T1000 (cell line): ENCODE measurements around the gene APOBEC3C.
"Not testable (repeated sequence)": the region's sequence is repeated elsewhere in the genome, so short reads cannot be mapped to it uniquely, and the experiment has no call there.

Experiments used
- DNase-seq: peaks from one replicate; lab custom pipeline; 2025; ENCODE audit warnings: mixed read lengths; lab: John Stamatoyannopoulos, UW

APOBEC3C gene

DNA sequence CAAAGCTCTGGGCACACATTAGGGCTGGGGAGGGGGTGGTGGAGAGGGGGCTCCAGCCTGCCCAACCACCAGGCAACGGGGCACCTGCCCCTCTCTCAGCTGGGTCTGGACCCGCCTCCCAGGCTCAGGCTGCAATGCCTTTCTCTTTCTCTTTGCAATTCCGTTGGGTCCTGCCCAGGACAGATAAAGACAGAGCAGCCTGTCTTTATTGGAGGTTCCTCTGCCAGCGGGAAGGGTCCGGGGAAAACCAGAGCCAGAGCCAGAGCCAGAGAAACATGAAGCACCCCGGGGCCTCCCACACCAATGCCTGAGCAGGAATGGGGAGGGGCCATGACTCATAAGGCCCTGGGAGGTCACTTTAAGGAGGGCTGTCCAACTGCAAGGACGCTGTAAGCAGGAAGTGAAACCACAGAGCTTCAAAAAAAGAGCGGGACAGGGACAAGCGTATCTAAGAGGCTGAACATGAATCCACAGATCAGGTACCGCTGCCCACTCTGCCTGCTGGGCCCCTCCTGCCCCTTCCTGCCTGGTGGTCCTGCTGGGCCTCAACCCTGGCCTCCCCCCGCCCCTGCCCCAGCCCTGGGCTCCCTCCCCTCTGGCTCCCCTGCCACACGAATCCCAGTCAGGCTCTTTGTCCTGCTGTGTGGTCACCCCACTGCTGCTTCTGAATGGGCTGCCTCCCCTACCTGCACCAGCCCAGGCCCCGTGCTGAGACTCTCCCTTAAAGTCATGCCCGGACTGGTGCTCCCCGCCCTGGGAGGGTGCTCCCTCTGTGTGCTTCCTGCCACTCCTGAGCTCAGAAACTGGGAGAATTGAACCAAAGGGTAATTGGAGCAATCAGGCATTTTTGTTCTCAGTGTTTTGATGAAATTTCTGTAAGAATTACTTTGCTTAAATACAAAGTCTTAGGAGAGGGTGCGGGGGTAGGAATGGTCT, 31.8 kb upstream of the APOBEC3C start, which contains the start of gene APOBEC3B:
TSS of gene APOBEC3B (plus strand) at position 356 of the 936 bp plus-strand sequence. CDS start at position 463, 107 bp downstream.
- peak; percentile 80 for DNase-seq

DNA sequence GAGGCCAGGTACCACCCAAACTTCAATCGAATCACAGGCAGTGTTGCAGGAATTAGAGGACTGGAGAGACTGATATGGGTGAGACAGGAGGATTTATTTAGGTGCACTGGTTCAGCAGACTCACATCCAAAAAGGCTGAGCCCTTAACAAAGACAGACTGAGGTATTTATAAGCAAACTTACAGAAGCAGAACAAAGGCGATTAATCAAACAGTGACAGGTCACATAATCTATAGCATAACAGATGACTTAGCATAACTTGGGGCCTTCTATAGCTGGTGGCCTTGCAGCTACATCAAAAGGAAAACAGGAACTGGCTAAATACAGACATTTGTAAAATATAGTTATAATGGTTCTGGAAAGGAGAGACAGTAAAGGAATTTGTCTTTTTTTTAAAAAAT, 29.8 kb upstream of the APOBEC3C start:
- no peak for DNase-seq

DNA sequence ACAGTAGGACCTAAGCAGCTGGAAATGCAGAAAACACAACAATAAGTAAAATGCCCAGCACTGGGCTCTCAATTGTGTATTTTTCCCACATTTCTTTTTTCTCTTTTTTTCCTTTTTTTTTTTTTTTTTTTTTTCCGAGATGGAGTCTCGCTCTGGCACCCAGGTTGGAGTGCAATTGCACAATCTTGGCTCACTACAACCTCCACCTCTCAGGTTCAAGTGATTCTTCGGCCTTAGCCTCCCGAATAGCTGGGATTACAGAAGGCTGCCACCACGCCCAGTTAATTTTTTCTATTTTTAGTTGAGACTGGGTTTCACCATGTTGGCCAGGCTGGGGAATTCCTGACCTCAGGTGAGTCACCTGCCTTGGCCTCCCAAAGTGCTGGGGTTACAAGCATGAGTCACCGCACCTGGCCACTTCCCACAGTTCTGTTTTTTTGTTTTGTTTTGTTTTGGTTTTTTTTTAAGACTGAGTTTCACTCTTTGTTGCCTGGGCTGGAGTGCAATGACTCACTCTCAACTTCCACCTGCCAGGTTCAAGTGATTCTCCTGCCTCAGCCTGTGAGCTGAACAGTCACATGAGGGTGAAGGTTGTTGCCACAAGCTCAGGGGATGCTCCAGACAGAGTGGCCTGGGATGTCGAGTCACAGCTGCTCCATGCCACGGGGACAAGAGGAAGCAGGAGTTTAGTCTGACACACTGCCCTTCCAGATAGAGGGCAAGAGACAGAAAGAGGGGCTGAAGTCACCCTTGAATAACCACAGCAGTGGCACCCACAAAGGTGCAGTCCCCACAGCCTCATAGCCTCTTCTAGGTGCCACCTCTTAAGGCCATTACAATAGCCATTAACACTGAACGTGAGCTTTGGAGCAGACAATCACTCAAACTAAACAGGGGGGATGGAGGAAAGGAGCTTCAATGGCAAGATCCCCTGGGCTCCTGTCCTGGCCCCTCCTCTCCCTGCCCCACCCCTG, 29.0 kb upstream of the APOBEC3C start:
- peak; percentile 10 for DNase-seq

DNA sequence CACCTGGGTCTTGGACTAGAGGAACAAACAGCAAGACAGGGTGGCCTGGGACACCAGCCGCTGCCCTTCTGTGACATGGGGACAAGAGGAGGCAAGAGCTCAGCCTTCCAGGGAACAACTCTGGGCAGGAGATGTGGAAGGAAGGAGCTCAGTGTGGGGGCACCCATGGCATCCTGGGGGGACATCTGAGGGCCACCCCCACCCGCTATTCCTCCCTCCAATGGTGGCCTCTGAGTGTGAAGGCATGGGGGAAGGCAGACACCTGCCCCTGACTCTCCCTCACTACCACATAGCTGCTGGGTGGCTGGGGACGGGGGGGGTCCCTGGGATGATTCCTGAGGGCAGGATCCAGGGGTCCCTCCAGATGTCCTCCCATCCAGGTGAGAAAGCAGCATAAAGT, 27.4 kb upstream of the APOBEC3C start:
- DNase-seq: no peak

DNA sequence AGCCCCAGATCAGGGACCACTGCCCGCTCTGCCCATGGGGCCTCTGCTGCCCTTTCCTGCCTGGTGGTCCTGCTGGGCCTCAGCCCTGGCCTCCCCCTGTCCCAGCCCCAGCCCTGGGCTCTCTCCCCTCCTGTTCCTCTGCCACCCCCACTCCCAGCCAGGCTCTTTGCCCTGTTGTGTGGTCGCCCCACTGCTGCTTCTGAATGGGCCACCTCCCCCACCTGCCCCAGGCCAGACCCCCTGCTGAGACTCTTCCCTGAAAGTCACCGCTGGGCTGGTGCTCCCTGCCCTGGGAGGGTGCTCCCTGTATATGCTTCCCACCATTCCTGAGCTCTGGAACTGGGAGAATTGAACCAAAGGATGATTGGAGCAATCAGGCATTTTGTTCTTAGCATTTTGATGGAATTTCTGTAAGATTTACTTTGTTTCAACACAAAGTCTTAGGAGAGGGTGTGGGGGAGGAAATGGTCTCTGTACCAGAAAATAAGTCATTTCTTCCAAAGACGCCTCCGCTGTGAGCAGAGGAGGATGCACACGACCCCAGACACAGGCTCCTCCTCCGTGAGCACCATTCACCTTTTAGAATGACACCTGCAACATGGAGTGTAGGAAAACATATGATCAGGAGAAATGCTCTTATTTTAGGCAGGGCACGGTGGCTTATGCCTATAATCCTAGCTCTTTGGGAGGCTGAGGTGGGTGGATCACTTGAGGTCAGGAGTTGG, 26.7 kb upstream of the APOBEC3C start:
- DNase-seq: no peak

DNA sequence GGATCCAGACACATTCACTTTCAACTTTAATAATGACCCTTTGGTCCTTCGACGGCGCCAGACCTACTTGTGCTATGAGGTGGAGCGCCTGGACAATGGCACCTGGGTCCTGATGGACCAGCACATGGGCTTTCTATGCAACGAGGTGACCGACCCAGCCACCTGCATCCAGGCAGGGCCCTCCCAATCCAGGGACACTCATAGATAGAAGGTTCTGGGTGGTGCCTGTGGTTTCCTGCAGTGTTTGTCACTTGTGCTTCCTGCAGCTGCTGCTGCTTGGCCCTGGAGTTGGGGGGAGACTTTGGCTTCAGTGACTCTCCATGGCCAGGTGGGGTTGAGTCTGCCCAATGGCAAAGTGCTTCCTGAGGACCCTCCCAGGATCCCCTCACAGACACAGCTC, 24.6 kb upstream of the APOBEC3C start:
- DNase-seq: no peak

DNA sequence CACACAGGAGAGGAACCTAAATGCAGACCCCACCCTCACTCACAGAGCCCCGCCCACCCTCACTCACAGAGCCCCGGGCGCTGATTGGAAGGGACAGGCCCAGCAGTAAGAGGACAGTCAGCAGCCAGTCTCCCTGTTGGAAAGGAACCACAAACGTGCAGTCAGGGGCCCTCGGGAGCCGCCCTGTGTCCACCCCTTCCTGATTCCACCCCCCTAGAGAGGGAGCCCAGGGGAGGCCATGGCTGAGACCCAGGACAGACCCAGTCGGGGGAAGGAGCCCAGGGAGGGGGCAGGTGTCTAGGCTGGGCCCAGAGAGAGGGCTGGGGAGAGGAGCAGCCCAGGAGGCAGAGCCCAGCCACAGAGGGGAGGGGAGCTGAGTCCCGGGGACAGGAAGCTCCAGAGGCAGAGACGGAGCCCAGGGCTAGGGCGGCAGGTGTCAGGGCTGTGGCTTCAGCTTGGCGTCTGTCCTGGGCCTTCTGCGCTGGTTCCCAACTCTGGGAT, 21.1 kb upstream of the APOBEC3C start:
- DNase-seq: not testable (repeated sequence)

DNA sequence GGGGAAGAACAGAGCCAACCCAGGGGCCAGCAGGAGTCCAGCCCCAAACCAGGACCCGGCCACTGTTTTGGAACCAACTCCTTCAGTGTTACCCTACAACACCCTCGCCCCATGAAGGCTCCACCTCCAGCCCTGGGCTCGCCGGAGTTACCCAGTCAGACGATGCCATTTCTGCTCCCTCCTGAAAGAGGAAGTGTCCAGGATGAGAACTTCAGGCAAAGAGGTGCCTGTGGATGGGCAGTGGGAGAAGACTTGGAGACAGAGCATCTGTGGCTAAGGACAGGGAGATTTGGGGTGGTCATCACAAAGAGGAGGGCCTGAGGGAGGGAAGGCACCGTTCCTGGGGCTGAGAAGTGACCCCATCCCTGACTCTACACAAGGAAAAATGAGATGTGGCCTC, 18.0 kb upstream of the APOBEC3C start:
- DNase-seq: no peak

DNA sequence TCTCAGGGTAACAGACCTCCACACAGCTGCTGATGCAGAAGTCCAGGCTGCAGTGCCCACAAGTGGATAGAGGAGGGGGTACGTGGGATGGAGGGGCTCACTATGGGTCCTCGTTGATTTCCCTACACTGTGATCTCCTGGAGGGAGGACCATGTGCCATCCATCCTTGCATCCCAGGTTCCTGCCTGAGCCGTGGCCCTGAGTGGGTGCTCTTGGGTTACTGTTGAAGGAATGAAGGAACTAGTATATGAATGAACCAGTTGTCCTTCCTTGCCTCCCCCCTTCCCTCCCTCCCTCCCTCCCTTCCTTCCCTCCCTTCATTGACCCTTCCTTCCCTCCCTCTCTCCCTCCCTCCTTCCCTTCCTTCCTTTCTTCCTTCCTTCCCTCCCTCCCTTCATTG, 16.5 kb upstream of the APOBEC3C start:
- no peak for DNase-seq

DNA sequence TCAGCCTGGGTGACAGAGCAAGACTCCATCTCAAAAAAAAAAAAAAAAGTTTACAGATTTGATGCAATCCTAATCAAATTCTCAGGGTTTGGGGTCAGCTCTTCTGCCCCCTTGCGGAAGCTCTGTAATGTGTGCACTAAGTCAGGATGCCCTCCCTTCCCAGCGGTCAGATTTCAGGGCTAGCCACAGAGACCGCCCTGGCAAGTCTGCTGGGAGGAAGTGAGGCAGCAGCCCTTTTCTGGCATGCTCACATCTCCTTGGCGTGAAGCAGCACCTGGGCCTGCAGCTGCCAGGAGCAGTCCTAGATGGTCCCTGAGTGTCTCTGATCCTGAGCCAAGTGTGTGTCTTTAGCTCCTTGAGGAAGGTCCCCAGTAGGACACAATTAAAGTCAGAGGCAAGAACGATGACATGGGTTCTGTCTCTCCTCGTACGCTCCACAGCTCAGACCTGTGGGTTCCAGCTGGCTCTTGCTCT, 10.9 kb upstream of the APOBEC3C start:
- peak; percentile 21 for DNase-seq

DNA sequence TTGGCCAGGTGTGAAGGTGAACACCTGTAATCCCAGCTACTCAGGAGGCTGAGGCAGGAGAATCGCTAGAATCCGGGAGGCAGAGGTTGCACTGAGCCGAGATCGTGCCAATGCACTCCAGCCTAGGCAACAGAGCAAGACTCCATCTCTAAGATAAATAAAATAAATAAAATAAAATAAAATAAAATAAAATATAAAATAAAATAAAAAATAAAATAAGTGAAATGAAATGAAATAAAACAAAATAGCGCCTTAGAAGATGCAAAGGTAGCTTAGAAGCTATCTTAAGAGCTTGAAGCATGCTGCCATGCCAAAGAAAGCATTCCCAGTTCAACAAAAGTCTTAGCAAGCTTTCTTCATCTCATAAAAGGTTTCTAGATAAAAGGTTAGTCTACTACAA, 6.9 kb upstream of the APOBEC3C start:
- no peak for DNase-seq

DNA sequence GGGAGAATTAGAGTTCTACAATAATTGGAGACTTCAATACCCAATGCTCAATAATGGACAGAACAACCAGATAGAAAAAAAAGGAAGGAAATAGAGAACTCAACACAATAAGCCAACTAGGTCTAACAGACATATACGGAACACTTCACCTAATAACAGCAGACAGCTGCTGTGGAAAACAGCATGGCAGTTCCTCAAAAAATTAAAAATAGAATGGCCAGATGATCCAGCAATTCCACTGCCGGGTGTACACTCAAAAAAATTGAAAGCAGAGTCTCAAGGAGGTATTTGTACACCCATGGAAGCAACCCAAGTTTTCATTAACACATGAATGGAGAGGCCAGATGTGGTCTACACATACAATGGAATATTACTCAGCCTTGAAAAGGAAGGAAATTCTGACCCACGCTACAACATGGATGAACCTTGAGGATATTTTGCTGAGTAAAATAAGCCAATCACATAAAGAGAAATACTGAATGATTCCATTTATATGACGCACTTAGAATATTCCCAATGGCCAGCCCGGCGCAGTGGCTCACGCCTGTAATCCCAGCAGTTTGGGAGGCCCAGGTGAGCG, 5.7 kb upstream of the APOBEC3C start:
- DNase-seq: not testable (repeated sequence)

DNA sequence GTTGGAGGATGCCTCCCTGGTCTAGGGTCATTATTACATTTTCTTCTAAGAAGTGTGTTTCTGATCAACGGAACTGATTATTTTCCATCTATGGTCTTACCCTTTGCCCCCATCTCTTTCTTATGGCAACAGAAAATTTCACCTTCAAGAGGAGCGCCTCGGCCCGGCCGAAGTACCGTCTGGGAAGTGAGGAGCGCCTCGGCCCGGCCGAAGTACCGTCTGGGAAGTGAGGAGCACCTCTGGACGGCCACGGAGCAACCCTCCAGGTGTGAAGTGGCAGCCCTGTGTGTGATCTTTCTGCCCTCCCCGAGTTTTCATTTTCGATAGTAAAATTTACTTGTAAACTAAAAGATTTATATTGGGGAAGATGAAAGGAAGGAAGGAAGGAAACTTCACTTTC, 3.1 kb upstream of the APOBEC3C start:
- no peak for DNase-seq

DNA sequence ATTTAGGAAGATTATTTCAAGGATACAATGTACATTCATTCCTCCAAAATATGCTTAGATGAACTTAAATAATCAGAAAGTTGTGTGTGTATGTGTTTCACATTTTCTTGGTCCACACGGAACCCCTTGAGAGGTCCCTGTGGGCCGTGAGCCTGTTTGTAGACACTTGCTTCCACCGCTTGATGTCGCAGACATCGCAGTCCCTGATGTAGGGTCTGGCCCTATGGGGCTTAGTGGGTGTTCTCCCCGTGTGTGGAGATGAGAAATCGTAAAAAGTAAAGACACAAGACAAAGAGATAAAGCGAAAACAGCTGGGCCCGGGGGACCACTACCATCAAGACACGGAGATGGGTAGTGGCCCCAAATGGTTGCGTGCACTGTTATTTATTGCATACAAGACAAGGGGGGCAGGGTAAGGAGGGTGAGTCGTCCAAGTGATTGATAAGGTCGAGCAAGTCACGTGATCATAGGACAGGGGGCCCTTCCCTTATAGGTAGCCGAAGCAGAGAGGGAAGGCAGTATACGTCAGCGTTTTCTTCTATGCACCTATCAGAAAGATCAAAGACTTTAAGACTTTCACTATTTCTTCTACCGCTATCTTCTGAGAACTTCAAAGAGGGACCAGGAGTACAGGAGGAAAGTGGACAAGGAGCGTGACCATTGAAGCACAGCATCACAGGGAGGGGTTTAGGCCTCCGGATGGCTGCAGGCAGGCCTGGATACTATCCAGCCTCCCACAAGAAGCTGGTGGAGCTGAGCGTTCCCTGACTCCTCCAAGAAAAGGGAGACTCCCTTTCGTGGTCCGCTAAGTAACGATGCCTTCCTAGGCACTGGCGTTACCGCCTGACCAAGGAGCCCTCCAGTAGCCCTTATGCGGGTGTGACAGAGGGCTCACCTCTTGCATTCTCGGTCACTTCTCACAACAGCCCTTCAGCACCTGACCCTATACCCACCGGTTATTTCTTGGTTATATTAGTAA, 1.2 kb upstream of the APOBEC3C start:
- DNase-seq: no peak

DNA sequence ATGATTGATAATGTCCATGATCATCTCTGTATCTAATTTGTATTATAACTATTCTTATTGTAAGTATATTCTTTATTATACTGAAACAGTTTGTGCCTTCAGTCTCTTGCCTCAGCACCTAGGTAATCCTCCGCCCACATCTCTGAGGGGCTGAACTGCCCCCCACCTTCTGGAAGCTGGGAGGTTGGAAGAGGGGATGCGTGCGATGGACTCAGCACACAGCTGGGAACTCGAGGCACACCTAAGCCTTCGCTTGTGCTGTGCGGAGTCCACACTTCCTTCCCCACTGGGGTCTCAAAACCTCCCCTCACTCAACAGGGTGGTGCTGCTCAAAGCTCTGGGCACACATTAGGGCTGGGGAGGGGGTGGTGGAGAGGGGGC, 506 bp upstream of the APOBEC3C start:
- DNase-seq: not testable (repeated sequence)

DNA sequence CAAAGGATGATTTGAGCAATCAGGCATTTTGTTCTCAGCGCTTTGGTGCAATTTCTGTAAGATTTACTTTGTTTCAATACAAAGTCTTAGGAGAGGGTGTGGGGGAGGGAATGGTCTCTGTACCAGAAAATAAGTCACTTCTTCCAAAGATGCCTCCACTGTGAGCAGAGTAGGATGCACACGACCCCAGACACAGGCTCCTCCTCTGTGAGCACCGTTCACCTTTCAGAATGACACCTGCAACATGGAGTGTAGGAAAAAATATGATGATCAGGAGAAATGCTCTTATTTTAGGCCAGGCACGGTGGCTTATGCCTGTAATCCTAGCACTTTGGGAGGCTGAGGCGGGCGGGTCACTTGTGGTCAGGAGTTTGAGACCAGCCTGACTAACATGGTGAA, 665 bp downstream of the APOBEC3C start:
- not testable (repeated sequence) for DNase-seq

DNA sequence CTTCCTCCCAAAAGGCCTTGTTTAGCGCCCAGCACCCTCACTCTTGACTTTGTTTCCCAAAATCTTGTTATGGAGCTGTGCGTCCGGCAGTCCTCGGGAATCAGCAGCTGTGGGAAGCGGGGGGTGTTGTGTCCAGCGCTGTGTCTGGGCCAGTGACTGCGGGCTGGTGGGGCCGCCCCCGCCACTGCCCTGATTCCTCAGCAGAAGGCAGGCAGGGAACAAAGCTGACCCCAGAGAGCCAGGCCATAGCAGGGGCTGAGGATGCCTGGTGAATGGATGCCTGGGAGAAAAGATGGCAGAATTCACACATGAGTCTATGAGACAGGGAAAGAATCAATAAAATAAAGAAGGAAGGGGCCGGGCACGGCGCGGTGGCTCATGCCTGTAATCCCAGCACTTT, 2.5 kb downstream of the APOBEC3C start:
- no peak for DNase-seq

DNA sequence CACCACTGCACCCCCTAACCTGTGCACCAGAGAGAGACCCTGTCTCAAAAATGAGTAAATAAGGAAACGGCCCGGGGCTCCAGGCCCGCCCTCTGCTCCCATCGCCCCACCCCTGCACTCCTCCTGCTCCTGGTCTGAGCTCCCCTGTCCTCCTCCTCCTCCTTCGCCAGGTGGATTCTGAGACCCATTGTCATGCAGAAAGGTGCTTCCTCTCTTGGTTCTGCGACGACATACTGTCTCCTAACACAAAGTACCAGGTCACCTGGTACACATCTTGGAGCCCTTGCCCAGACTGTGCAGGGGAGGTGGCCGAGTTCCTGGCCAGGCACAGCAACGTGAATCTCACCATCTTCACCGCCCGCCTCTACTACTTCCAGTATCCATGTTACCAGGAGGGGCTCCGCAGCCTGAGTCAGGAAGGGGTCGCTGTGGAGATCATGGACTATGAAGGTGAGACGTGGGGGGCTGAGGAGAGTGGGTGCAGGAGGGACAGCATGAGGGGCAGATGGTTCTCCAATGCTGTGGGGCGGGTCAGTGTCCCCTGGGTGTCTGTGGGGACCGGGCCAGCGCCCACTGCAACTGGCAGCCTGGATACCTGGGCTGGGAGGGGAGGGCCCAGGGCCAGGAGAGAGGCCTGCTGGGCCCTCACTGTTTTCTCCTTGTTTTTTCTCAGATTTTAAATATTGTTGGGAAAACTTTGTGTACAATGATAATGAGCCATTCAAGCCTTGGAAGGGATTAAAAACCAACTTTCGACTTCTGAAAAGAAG, 3.7 kb downstream of the APOBEC3C start:
- no peak for DNase-seq

DNA sequence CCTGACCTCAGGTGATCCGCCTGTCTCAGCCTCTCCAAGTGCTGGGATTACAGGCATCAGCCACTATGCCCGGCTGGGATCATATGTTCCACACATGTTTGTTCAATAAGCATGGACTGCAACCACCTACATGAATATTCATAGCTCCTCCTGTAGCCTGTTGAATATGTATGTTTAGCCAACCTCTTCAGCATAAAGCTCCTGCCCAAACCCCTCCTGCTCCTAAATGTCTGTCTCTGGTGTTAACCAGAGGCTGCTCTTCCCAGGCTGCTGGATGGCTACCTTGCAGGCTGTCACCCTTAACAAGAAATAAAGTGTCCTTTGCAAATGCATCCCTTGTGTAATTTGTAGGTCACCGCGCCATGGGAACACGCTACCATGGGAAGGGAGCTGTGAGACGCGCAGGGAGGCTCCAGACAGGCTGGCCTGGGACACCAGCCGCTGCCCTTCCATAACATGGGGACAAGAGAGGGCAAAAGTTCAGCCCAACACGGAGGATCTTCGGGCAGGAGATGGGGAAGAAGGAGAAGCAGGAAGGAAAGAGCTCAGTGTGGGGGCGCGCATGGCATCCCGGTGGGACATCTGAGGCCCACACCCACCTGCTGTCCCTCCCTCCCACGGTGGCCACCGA, 6.1 kb downstream of the APOBEC3C start:
- not testable (repeated sequence) for DNase-seq
